Measurements from ENCODE around the gene EFS.

- TF ChIP-seq CTCF (IDR thresholded peaks at IDR 0.05) = no peak
- TF ChIP-seq POLR2A (IDR thresholded peaks at IDR 0.05) = no peak
Observed at GRCh38 chr14:23385244-23385641, 20.3 kb upstream of the EFS start.

Measured in vagina (tissue), 2 donors.